Bronchial epithelial cell (primary cell): Measurements from ENCODE around the gene EDN2. TPM values are rescaled to one million over a fixed set of nuclear protein-coding genes. Genes with fewer than 3 reads are reported as not detected.

Experiments used
- DNase-seq: peaks from one replicate; pipeline ENCODE4 v3.0.0-alpha.2; 2010; ENCODE audit warnings: low read depth
- FAIRE-seq: peaks from 2 replicates; lab custom pipeline; 2011; peaks lifted over from hg19 to GRCh38; lab: Jason Lieb, UNC
- H3K27me3 ChIP-seq: 2 replicates; pipeline ENCODE4 v1.5.1; 2011; ENCODE audit warnings: low read length; ENCODE audit not compliant: control insufficient read depth, insufficient read depth
- H3K36me3 ChIP-seq: 2 replicates; pipeline ENCODE4 v1.5.1; 2011; ENCODE audit warnings: low read length; ENCODE audit not compliant: control insufficient read depth, insufficient read depth
- H3K4me3 ChIP-seq: 2 replicates; pipeline ENCODE4 v1.5.1; 2011; ENCODE audit warnings: mild to moderate bottlenecking, low read depth, low read length, control low read depth
- total RNA-seq: library from RNA; depleted of rRNA; stranded (reverse); fragments of >200 nt; gene quantifications from 2 replicates; pipeline ENCODE4 v1.2.1, GENCODE V29; 2014
- TF ChIP-seq, protein P1 (sequence below): IDR thresholded peaks from 2 replicates; pipeline ENCODE4 v1.5.1; 2011; ENCODE audit warnings: mild to moderate bottlenecking, moderate library complexity, low read length, control low read depth, inconsistent platforms; ENCODE audit not compliant: insufficient read depth, severe bottlenecking

EDN2 gene
- total RNA-seq, 1 donor from 2014 or later: 1.6 TPM

DNA sequence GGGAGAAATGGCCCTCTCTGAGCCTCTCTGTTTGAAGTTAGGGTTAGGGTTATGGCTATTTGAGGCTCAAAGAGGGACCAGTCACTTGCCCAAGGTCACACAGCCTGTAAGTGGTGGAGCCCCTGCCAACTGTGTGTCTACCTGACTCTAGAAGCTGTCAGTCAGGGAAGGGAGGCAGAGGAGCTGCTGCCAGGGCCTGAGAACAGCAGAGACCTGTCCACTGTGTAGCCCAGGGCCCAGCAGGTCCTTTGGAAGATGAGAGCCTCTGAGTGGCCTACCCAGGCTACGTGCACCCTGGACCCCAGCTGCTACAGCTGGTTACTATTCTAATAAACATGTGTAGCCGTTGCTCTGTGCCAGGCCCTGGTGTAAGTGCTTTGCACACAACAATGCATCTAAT lies 15.1 kb upstream of the EDN2 start:
- no peak for FAIRE-seq
- DNase-seq: no peak
- TF ChIP-seq, protein P1, sequence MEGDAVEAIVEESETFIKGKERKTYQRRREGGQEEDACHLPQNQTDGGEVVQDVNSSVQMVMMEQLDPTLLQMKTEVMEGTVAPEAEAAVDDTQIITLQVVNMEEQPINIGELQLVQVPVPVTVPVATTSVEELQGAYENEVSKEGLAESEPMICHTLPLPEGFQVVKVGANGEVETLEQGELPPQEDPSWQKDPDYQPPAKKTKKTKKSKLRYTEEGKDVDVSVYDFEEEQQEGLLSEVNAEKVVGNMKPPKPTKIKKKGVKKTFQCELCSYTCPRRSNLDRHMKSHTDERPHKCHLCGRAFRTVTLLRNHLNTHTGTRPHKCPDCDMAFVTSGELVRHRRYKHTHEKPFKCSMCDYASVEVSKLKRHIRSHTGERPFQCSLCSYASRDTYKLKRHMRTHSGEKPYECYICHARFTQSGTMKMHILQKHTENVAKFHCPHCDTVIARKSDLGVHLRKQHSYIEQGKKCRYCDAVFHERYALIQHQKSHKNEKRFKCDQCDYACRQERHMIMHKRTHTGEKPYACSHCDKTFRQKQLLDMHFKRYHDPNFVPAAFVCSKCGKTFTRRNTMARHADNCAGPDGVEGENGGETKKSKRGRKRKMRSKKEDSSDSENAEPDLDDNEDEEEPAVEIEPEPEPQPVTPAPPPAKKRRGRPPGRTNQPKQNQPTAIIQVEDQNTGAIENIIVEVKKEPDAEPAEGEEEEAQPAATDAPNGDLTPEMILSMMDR: no peak
- H3K27me3 ChIP-seq: no peaks in the 10 kb centered on the region
- no peaks in the 10 kb centered on the region for H3K36me3 ChIP-seq
- no peak overlapping the region for H3K4me3 ChIP-seq

DNA sequence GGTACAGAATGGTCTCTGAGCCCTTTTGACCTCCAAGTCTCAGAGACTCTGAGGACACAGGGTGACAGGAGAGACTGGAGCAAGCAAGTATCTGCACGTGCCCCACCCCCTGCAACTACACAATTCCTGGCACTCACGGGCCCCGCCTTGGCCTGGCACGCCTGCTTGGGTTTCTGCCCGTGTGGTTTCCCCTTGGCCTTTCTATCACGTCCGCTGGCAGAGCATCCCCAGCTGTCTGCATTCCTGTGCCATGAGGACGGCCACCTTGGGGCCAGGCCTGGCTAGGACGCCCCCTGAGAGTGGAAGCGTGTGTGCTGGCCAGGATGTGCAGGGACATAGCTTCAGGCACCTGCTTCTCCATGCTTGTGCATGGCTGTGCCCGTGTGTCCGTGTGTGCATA lies 14.3 kb upstream of the EDN2 start:
- TF ChIP-seq, protein P1: no peak
- Histone ChIP-seq H3K4me3 (no peak overlapping the region), H3K27me3 (no peaks in the 10 kb centered on the region), H3K36me3 (no peaks in the 10 kb centered on the region)
- peak; percentile 41 for DNase-seq
- no peak for FAIRE-seq

DNA sequence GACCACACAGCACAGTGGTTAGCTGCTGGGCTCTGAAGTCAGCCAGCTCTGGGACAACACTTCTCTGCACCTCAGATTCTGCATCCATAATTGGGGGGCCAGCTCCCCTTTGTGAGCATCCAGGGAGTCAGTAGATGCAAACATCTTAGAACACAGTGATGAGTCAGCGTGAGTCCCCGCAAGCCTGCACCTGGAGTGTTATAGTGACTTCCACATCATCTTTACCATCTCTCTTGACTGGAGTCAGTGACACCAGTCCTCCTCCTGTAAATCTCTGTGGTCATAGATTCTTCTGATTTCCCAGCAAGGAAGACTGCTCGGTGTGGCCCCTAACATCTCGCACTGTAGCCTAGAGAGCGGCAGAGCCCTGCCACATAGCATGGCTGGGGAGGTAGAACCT lies 13.9 kb upstream of the EDN2 start:
- peak; percentile 94 for FAIRE-seq
- DNase-seq: peak; percentile 64
- H3K27me3 ChIP-seq: no peaks in the 10 kb centered on the region
- H3K4me3 ChIP-seq: no peak overlapping the region
- TF ChIP-seq, protein P1: no peak
- H3K36me3 ChIP-seq: no peaks in the 10 kb centered on the region

DNA sequence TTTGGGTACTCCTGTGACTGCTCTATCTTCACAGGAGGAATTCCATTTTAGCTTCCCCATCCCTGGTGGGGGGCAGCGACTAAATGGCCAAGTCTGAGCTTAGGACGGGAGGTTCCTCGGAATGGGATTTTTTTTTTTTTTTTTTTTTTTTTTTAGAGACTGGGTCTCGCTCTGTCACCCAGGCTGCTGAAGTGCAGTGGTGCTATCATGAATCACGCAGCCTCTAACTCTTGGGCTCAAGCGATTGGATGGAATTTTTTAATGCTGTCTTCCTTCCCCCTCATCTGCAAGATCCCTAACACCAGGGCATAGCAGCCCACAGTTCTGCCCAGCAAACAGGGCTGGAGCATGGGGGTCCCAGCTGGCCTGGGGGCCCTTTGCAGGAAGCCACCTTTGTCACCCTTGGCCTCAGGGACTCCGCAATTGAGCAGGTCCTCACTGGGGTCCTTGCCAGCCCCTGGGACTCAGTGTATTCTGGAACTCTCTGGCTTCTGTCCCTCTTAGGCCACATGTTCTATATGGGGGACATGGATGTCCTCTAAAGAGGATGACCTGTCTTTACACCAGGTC lies 13.1 kb upstream of the EDN2 start:
- no peaks in the 10 kb centered on the region for H3K36me3 ChIP-seq
- DNase-seq (no peak), FAIRE-seq (no peak)
- no peaks in the 10 kb centered on the region for H3K27me3 ChIP-seq
- TF ChIP-seq, protein P1: no peak
- no peak overlapping the region for H3K4me3 ChIP-seq

DNA sequence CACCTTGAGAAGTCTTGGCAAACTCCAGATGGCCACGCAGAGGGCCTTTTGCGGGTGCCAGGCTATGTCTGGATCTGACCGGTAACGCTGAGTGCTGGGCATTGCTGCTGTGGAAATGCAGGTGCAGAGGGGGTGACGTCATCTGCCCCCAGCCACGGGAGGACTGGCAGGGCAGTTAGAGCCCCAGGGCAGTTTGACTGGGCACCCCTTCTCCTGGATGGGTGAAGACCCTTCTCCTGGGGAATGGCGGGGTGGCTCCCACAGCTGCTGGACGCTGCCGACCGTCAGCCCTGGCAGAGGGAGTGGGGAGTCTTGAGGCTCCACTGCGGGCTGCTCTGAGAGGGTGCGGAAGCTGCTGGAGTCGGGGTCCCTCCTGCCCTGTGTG lies 12.6 kb upstream of the EDN2 start:
- Histone ChIP-seq H3K27me3 (no peaks in the 10 kb centered on the region), H3K4me3 (no peak overlapping the region), H3K36me3 (no peaks in the 10 kb centered on the region)
- FAIRE-seq (peak; percentile 66), DNase-seq (no peak)
- TF ChIP-seq, protein P1: no peak
